Hepatocyte (in vitro differentiated cells): ENCODE data around the gene ZNF132.

Experiments used
- EZH2 ChIP-seq: fragments of 200-600 bp; sonication (generic); IDR thresholded peaks from 2 replicates; pipeline ENCODE4 v1.6.1; 2016; ENCODE audit warnings: antibody characterized with exemption, mild to moderate bottlenecking, borderline replicate concordance
- EZH2phosphoT487 ChIP-seq: fragments of 200-600 bp; sonication (generic); IDR thresholded peaks from one replicate; pipeline ENCODE4 v1.6.1; 2018; ENCODE audit warnings: antibody characterized with exemption, mild to moderate bottlenecking, low read depth, moderate library complexity; ENCODE audit not compliant: unreplicated experiment, severe bottlenecking
- TF ChIP-seq, protein P1 (sequence below): fragments of 200-600 bp; sonication (generic); IDR thresholded peaks from 2 replicates; pipeline ENCODE4 v1.5.1; 2016; ENCODE audit warnings: antibody characterized with exemption, mild to moderate bottlenecking; ENCODE audit not compliant: poor library complexity

GRCh38 chr19:58388175-58388526 lies 51.8 kb downstream of the ZNF132 start:
- TF ChIP-seq, protein P1, sequence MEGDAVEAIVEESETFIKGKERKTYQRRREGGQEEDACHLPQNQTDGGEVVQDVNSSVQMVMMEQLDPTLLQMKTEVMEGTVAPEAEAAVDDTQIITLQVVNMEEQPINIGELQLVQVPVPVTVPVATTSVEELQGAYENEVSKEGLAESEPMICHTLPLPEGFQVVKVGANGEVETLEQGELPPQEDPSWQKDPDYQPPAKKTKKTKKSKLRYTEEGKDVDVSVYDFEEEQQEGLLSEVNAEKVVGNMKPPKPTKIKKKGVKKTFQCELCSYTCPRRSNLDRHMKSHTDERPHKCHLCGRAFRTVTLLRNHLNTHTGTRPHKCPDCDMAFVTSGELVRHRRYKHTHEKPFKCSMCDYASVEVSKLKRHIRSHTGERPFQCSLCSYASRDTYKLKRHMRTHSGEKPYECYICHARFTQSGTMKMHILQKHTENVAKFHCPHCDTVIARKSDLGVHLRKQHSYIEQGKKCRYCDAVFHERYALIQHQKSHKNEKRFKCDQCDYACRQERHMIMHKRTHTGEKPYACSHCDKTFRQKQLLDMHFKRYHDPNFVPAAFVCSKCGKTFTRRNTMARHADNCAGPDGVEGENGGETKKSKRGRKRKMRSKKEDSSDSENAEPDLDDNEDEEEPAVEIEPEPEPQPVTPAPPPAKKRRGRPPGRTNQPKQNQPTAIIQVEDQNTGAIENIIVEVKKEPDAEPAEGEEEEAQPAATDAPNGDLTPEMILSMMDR, result no peak
- TF ChIP-seq EZH2 (no peak), EZH2phosphoT487 (no peak)
